GM23338 (cell line): Measurements from ENCODE around the gene RNU7-1. TPM values are rescaled to one million over a fixed set of nuclear protein-coding genes. Genes with fewer than 3 reads are reported as not detected.
A peak's percentile ranks its signal among the peaks of the same experiment; 100 is the strongest.

Experiments
- ATAC-seq: fragments of 200-7000 bp; cut with Tn5 transposase; 3 replicates; pipeline ENCODE4 v1.9.1; 2020
- DNase-seq: peaks from one replicate; pipeline ENCODE4 v3.0.0-alpha.2; 2015; ENCODE audit warnings: low spot score
- H2AFZ ChIP-seq: fragments of 200-600 bp; sonication (generic); 2 replicates; pipeline ENCODE4 v1.8.0; 2016; ENCODE audit warnings: antibody characterized with exemption, mild to moderate bottlenecking, moderate library complexity
- H3F3A ChIP-seq: fragments of 200-600 bp; sonication (generic); replicated peaks from 2 replicates; pipeline ENCODE4 v1.8.0; 2017; ENCODE audit warnings: antibody characterized with exemption, mixed run types, low read depth
- H3K27ac ChIP-seq: fragments of 200-600 bp; sonication (generic); 2 replicates; pipeline ENCODE4 v1.6.1; 2016; ENCODE audit warnings: low read depth
- H3K27me3 ChIP-seq: fragments of 200-600 bp; sonication (generic); 2 replicates; pipeline ENCODE4 v1.8.0; 2016; ENCODE audit warnings: mild to moderate bottlenecking, mixed run types, moderate library complexity; ENCODE audit not compliant: insufficient read depth
- H3K36me3 ChIP-seq: fragments of 200-600 bp; sonication (generic); 2 replicates; pipeline ENCODE4 v1.8.0; 2016; ENCODE audit warnings: mild to moderate bottlenecking; ENCODE audit not compliant: insufficient read depth
- H3K4me1 ChIP-seq: fragments of 200-600 bp; sonication (generic); 2 replicates; pipeline ENCODE4 v1.8.0; 2016; ENCODE audit warnings: mild to moderate bottlenecking, moderate library complexity; ENCODE audit not compliant: insufficient read depth
- H3K4me2 ChIP-seq: fragments of 200-600 bp; sonication (generic); 2 replicates; pipeline ENCODE4 v1.7.1; 2017; ENCODE audit warnings: mixed run types
- H3K4me3 ChIP-seq: fragments of 200-600 bp; sonication (generic); 2 replicates; pipeline ENCODE4 v1.6.1; 2016; ENCODE audit warnings: mixed run types
- H3K79me2 ChIP-seq: fragments of 200-600 bp; sonication (generic); replicated peaks from 2 replicates; pipeline ENCODE4 v1.8.0; 2017; ENCODE audit warnings: mild to moderate bottlenecking; ENCODE audit not compliant: insufficient read depth
- H3K9me2 ChIP-seq: fragments of 200-600 bp; sonication (generic); 2 replicates; pipeline ENCODE4 v1.8.0; 2017; ENCODE audit not compliant: insufficient read depth
- H4K20me1 ChIP-seq: fragments of 200-600 bp; sonication (generic); replicated peaks from 2 replicates; pipeline ENCODE4 v1.8.0; 2017; ENCODE audit warnings: mild to moderate bottlenecking; ENCODE audit not compliant: insufficient read depth
- H3K27ac Mint-ChIP-seq: 2 replicates; pipeline ENCODE4 v1.8.0; 2020; ENCODE audit warnings: inconsistent platforms, mild to moderate bottlenecking, moderate library complexity, mixed read lengths
- H3K27me3 Mint-ChIP-seq: 3 replicates; pipeline ENCODE4 v1.8.0; 2022; ENCODE audit warnings: low read depth, mild to moderate bottlenecking, moderate library complexity, mixed read lengths, inconsistent platforms; ENCODE audit not compliant: insufficient read depth, poor library complexity
- H3K36me3 Mint-ChIP-seq: 3 replicates; pipeline ENCODE4 v1.8.0; 2021; ENCODE audit warnings: low read depth, mild to moderate bottlenecking, inconsistent platforms, moderate library complexity, mixed read lengths
- H3K4me1 Mint-ChIP-seq: 3 replicates; pipeline ENCODE4 v1.8.0; 2020; ENCODE audit warnings: mild to moderate bottlenecking, inconsistent platforms, mixed read lengths
- H3K4me3 Mint-ChIP-seq: 3 replicates; pipeline ENCODE4 v1.8.0; 2021; ENCODE audit warnings: moderate library complexity, mild to moderate bottlenecking, inconsistent platforms, mixed read lengths
- H3K9me3 Mint-ChIP-seq: 3 replicates; pipeline ENCODE4 v1.8.0; 2020; ENCODE audit warnings: moderate library complexity, mild to moderate bottlenecking, inconsistent platforms, mixed read lengths
- CREB1 ChIP-seq: fragments of 250-450 bp; sonication (Bioruptor Pico); IDR thresholded peaks from 2 replicates; pipeline ENCODE4 v1.5.0; 2020; ENCODE audit warnings: low read depth, mild to moderate bottlenecking, moderate library complexity
- CTCF ChIP-seq, 2 experiments: fragments of 200-600 bp in 1 of 2; sonication (generic) in 1 of 2; conservative IDR thresholded peaks; 2 replicates each; pipeline versions ENCODE4 v1.5.1 to v1.6.1; 2016 to 2017; ENCODE audit warnings: antibody characterized with exemption in 2 of 2, low read depth in 2 of 2, mild to moderate bottlenecking in 2 of 2, moderate library complexity in 1 of 2
- ETS1 ChIP-seq: IDR thresholded peaks from 2 replicates; pipeline ENCODE4 v1.6.1; 2016; ENCODE audit warnings: antibody characterized with exemption
- EZH2 ChIP-seq: fragments of 200-600 bp; sonication (generic); IDR thresholded peaks from one replicate; pipeline ENCODE4 v1.8.0; 2017; ENCODE audit warnings: antibody characterized with exemption, mild to moderate bottlenecking, low read depth; ENCODE audit not compliant: unreplicated experiment
- EZH2phosphoT487 ChIP-seq: fragments of 200-600 bp; sonication (generic); IDR thresholded peaks from one replicate; pipeline ENCODE4 v1.8.1; 2018; ENCODE audit warnings: antibody characterized with exemption; ENCODE audit not compliant: unreplicated experiment
- JUNB ChIP-seq: IDR thresholded peaks from one replicate; pipeline ENCODE4 v1.6.1; 2016; ENCODE audit warnings: antibody characterized with exemption; ENCODE audit not compliant: unreplicated experiment
- NANOG ChIP-seq: IDR thresholded peaks from 2 replicates; pipeline ENCODE4 v1.6.1; 2016; ENCODE audit warnings: antibody characterized with exemption, borderline replicate concordance
- POLR2AphosphoS5 ChIP-seq: IDR thresholded peaks from 2 replicates; pipeline ENCODE4 v1.6.1; 2016; ENCODE audit warnings: antibody characterized with exemption, low read depth
- REST ChIP-seq: IDR thresholded peaks from one replicate; pipeline ENCODE4 v1.6.1; 2018; ENCODE audit warnings: antibody characterized with exemption; ENCODE audit not compliant: unreplicated experiment
- STAT1 ChIP-seq: IDR thresholded peaks from one replicate; pipeline ENCODE4 v1.6.1; 2016; ENCODE audit warnings: antibody characterized with exemption; ENCODE audit not compliant: unreplicated experiment
- ZNF114 ChIP-seq: fragments of 250-450 bp; sonication (Bioruptor Pico); IDR thresholded peaks from 2 replicates; pipeline ENCODE4 v1.5.0; 2020; ENCODE audit warnings: mild to moderate bottlenecking, moderate library complexity
- ZNF331 ChIP-seq: fragments of 250-450 bp; sonication (Bioruptor Pico); IDR thresholded peaks from 2 replicates; pipeline ENCODE4 v1.5.0; 2020; ENCODE audit warnings: low read depth, mild to moderate bottlenecking, moderate library complexity
- ZNF462 ChIP-seq: fragments of 250-450 bp; sonication (Bioruptor Pico); IDR thresholded peaks from 2 replicates; pipeline ENCODE4 v1.5.0; 2020; ENCODE audit warnings: mild to moderate bottlenecking, moderate library complexity
- polyA plus RNA-seq: library from polyadenylated mRNA; unstranded; fragments of >200 nt; fragmentation: Nextera tagmentation; extraction: Ambion mirVana; gene quantifications from 2 replicates; pipeline ENCODE4 v1.2.1, GENCODE V29; 2016
- total RNA-seq: library from RNA; depleted of rRNA; stranded (reverse); fragments of >200 nt; shearing (Covaris generic); gene quantifications from 2 replicates; pipeline ENCODE4 v1.2.3, GENCODE V29; 2014

RNU7-1 gene
- total and polyA plus RNA-seq, 2 experiments from 2014 or later = not detected

GRCh38 chr12:6937481-6938352, 5.9 kb upstream of the RNU7-1 start:
- H3K4me2 ChIP-seq = peak overlapping the region; percentile 93
- Mint-ChIP-seq H3K9me3 (peaks cover 3% of the 10 kb centered on the region; the same call in 1 of the 3 replicates), H3K27me3 (peaks cover 34% of the 10 kb centered on the region), H3K4me3 (peak overlapping the region; percentile 79), H3K4me1 (peaks cover 51% of the 10 kb centered on the region), H3K36me3 (peaks cover 74% of the 10 kb centered on the region), H3K27ac (peak overlapping the region; percentile 95)
- H3K27me3 ChIP-seq = no peaks in the 10 kb centered on the region
- peaks cover 44% of the 10 kb centered on the region for H3F3A ChIP-seq
- peaks cover 17% of the 10 kb centered on the region for H3K36me3 ChIP-seq
- H3K4me3 ChIP-seq = peak overlapping the region; percentile 89
- ATAC-seq = peak; percentile 81
- H4K20me1 ChIP-seq = peaks cover 22% of the 10 kb centered on the region
- peaks cover 13% of the 10 kb centered on the region for H3K79me2 ChIP-seq
- peaks cover 10% of the 10 kb centered on the region for H3K4me1 ChIP-seq
- peak overlapping the region; percentile 97 for H3K27ac ChIP-seq
- peak; percentile 94 for TF ChIP-seq POLR2AphosphoS5
- TF ChIP-seq ZNF114 = no peak
- peak; percentile 96 for TF ChIP-seq CREB1 (CRISPR knock-in tag)
- no peak for TF ChIP-seq ZNF462 (CRISPR knock-in tag)
- TF ChIP-seq CTCF (conservative IDR thresholded peaks at IDR 0.05; ENCODE audit: low read depth in 2 of 2) = peak; percentile 82 to 95
- no peak for TF ChIP-seq STAT1
- peak; percentile 90 for TF ChIP-seq ETS1
- TF ChIP-seq EZH2phosphoT487 = no peak
- no peak for TF ChIP-seq EZH2
- no peak for TF ChIP-seq REST
- no peak for TF ChIP-seq JUNB
- TF ChIP-seq NANOG = no peak
- no peak for TF ChIP-seq ZNF331 (CRISPR knock-in tag)
- no peaks in the 10 kb centered on the region for H3K9me2 ChIP-seq
- peak; percentile 98 for DNase-seq
- no peak overlapping the region for H2AFZ ChIP-seq
